Keratinocyte (primary cell): Measurements from ENCODE around the gene NCF4. TPM values are rescaled to one million over a fixed set of nuclear protein-coding genes. Genes with fewer than 3 reads are reported as not detected.

Source experiments
- DNase-seq: peaks from one replicate; pipeline ENCODE4 v3.0.0-alpha.2; 2011; ENCODE audit warnings: low read depth, missing footprints, low spot score
- FAIRE-seq: peaks from 2 replicates; lab custom pipeline; 2011; peaks lifted over from hg19 to GRCh38; lab: Jason Lieb, UNC
- H2AFZ ChIP-seq: 2 replicates; pipeline ENCODE4 v1.6.0; 2012; ENCODE audit warnings: low read length, control low read depth, inconsistent platforms; ENCODE audit not compliant: control insufficient read depth
- H3K27ac ChIP-seq: 2 replicates; pipeline ENCODE4 v1.5.1; 2011; ENCODE audit warnings: low read length; ENCODE audit not compliant: control insufficient read depth, insufficient read depth
- H3K27me3 ChIP-seq: 3 replicates; pipeline ENCODE4 v1.6.0; 2011; ENCODE audit warnings: low read length; ENCODE audit not compliant: control insufficient read depth, insufficient read depth; ENCODE audit errors: extremely low read depth
- H3K36me3 ChIP-seq, 2 experiments: 2 replicates in 1 of 2; 3 replicates in 1 of 2; pipeline ENCODE4 v1.5.1; 2011; ENCODE audit warnings: low read length in 2 of 2, mild to moderate bottlenecking in 1 of 2; ENCODE audit not compliant: control insufficient read depth in 2 of 2, insufficient read depth in 2 of 2; ENCODE audit errors: extremely low read depth in 1 of 2
- H3K4me1 ChIP-seq: 3 replicates; pipeline ENCODE4 v1.5.1; 2011; ENCODE audit warnings: low read length; ENCODE audit not compliant: control insufficient read depth, insufficient read depth; ENCODE audit errors: extremely low read depth
- H3K4me2 ChIP-seq: 3 replicates; pipeline ENCODE4 v1.6.0; 2011; ENCODE audit warnings: low read depth, low read length; ENCODE audit not compliant: control insufficient read depth, insufficient read depth; ENCODE audit errors: extremely low read depth
- H3K4me3 ChIP-seq, 3 experiments: fragments of 200-600 bp in 1 of 3; sonication (generic) in 1 of 3; 2 replicates in 2 of 3; 3 replicates in 1 of 3; pipeline ENCODE4 v1.5.1; 2011 to 2016; ENCODE audit warnings: low read length in 3 of 3, mild to moderate bottlenecking in 3 of 3, control low read depth in 2 of 3, inconsistent platforms in 1 of 3, low read depth in 1 of 3, mixed read lengths in 1 of 3, mixed run types in 1 of 3, moderate library complexity in 1 of 3; ENCODE audit not compliant: control insufficient read depth in 2 of 3, insufficient read depth in 2 of 3; ENCODE audit errors: extremely low read depth in 1 of 3
- H3K79me2 ChIP-seq: 2 replicates; pipeline ENCODE4 v1.6.0; 2012; ENCODE audit warnings: low read length; ENCODE audit not compliant: control insufficient read depth, insufficient read depth
- H3K9ac ChIP-seq: 3 replicates; pipeline ENCODE4 v1.6.0; 2011; ENCODE audit warnings: low read length; ENCODE audit not compliant: control insufficient read depth, insufficient read depth; ENCODE audit errors: extremely low read depth
- H3K9me1 ChIP-seq: 3 replicates; pipeline ENCODE4 v1.6.0; 2011; ENCODE audit warnings: low read length; ENCODE audit not compliant: control insufficient read depth, insufficient read depth; ENCODE audit errors: extremely low read depth
- H3K9me3 ChIP-seq: 2 replicates; pipeline ENCODE4 v1.5.1; 2012; ENCODE audit warnings: low read depth, low read length; ENCODE audit not compliant: control insufficient read depth
- H4K20me1 ChIP-seq: 3 replicates; pipeline ENCODE4 v1.6.0; 2011; ENCODE audit warnings: low read length; ENCODE audit not compliant: control insufficient read depth, insufficient read depth; ENCODE audit errors: extremely low read depth
- CTCF ChIP-seq, 3 experiments: IDR thresholded peaks in 1 of 3; conservative IDR thresholded peaks in 1 of 3; optimal IDR thresholded peaks in 1 of 3; 2 replicates in 2 of 3; 3 replicates in 1 of 3; pipeline versions ENCODE3 to v1.5.1; 2011; ENCODE audit warnings: low read length in 3 of 3, mild to moderate bottlenecking in 3 of 3, moderate library complexity in 2 of 3, control low read depth in 1 of 3, inconsistent platforms in 1 of 3; ENCODE audit not compliant: insufficient read depth in 2 of 3; ENCODE audit errors: extremely low read depth in 1 of 3
- EZH2 ChIP-seq: IDR thresholded peaks from one replicate; pipeline ENCODE4 v1.6.1; 2012; ENCODE audit warnings: inconsistent platforms, mild to moderate bottlenecking, low read length, moderate library complexity
- dilution Hi-C: fragments of 300-500 bp; cut with MboI; formaldehyde crosslinking; loops from one replicate; pipeline ENCODE4 v1.7.0; 2020; ENCODE audit warnings: low sequenced_read_pairs; ENCODE audit not compliant: extremely low pct_ligation_motif_present
- polyA plus RNA-seq, 5 experiments: library from polyadenylated mRNA; depleted of rRNA in 3 of 5; stranded (reverse) in 3 of 5; stranded (forward) in 1 of 5; unstranded in 1 of 5; fragments of >200 nt; gene quantifications; 1 replicate in 1 of 5; 2 replicates in 3 of 5; 3 replicates in 1 of 5; pipeline versions ENCODE4 v1.2.1 to v1.2.3, GENCODE V29; 2011 to 2012; ENCODE audit warnings: missing spikeins in 2 of 5, low read depth in 1 of 5, low replicate concordance in 1 of 5

The NCF4 gene
- polyA plus RNA-seq, 1 donor (not counting 4 experiments of a cell fraction or from before 2014, with no cell fraction given), result 0.42 TPM

- H3K9me3 ChIP-seq, result no peaks in the 10 kb centered on the region
- no peak for FAIRE-seq
- no peak for DNase-seq
- H3K4me2 ChIP-seq, result no peak overlapping the region
- H3K4me1 ChIP-seq, result no peaks in the 10 kb centered on the region
- no peaks in the 10 kb centered on the region for H3K9me1 ChIP-seq
- H2AFZ ChIP-seq, result no peak overlapping the region
- peaks cover 3% of the 10 kb centered on the region for H3K27me3 ChIP-seq
- no peaks in the 10 kb centered on the region for H4K20me1 ChIP-seq
- H3K79me2 ChIP-seq, result no peaks in the 10 kb centered on the region
- no peak overlapping the region for H3K9ac ChIP-seq
- dilution Hi-C loops, result no loop called here
- no peak overlapping the region for H3K27ac ChIP-seq
- TF ChIP-seq EZH2, result no peak
- no peak for TF ChIP-seq CTCF (optimal IDR thresholded peaks at IDR 0.05 in 1 of 3, IDR thresholded peaks at IDR 0.05 in 1 of 3, conservative IDR thresholded peaks at IDR 0.05 in 1 of 3; ENCODE audit: extremely low read depth in 1 of 3, insufficient read depth in 2 of 3, low read length in 3 of 3)
- no peak overlapping the region for H3K4me3 ChIP-seq
- no peaks in the 10 kb centered on the region for H3K36me3 ChIP-seq
Measured at GRCh38 chr22:36911887-36912661, 51.3 kb downstream of the NCF4 start.

GRCh38 chr22:36912694-36913426, 52.1 kb downstream of the NCF4 start:
- TF ChIP-seq CTCF (optimal IDR thresholded peaks at IDR 0.05 in 1 of 3, IDR thresholded peaks at IDR 0.05 in 1 of 3, conservative IDR thresholded peaks at IDR 0.05 in 1 of 3; ENCODE audit: extremely low read depth in 1 of 3, insufficient read depth in 2 of 3, low read length in 3 of 3) (no peak), EZH2 (no peak)
- no peak overlapping the region for H3K4me2 ChIP-seq
- peaks cover 7% of the 10 kb centered on the region for H3K27me3 ChIP-seq
- H3K4me3 ChIP-seq, result no peak overlapping the region
- H3K9me3 ChIP-seq, result no peaks in the 10 kb centered on the region
- no peak overlapping the region for H2AFZ ChIP-seq
- H3K4me1 ChIP-seq, result no peaks in the 10 kb centered on the region
- no peak for DNase-seq
- no peak for FAIRE-seq
- H3K36me3 ChIP-seq, result no peaks in the 10 kb centered on the region
- no peaks in the 10 kb centered on the region for H3K9me1 ChIP-seq
- no peaks in the 10 kb centered on the region for H3K79me2 ChIP-seq
- no peak overlapping the region for H3K9ac ChIP-seq
- dilution Hi-C loops, result no loop called here
- H3K27ac ChIP-seq, result no peak overlapping the region
- no peaks in the 10 kb centered on the region for H4K20me1 ChIP-seq
